Measurements from ENCODE around the gene CNTNAP2. TPM values are rescaled to one million over a fixed set of nuclear protein-coding genes. Genes with fewer than 3 reads are reported as not detected.

The CNTNAP2 gene
- total and polyA plus RNA-seq, 2 donors (not counting 1 experiment from before 2014, with no cell fraction given), result not detected

DNA sequence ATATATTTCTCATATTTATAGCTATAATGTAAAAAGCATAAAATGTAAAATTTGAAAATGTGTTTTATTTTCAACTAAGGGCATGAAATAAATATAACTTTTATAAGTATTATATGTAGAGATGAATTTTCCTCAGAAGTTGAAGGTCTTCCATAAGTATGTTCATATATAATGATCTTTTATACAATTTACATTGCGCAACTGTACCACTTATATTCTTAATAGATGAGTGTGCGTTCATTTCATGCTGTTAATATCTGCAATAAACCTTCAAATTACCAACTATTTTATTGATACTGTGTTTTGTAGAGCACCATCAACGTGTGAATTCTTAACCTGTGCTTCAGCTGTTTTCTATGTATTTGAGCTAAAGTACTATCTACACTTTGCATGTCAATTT is 285.3 kb downstream of the CNTNAP2 start:
- no peaks in the 10 kb centered on the region for H3K9me3 ChIP-seq (ENCODE audit: control insufficient read depth, insufficient read depth, low read depth, low read length)
- H3K27ac ChIP-seq (ENCODE audit: insufficient read depth, low read length), result no peak overlapping the region
- DNase-seq (ENCODE audit: low read depth in 2 of 2), result no peak
- H4K20me1 ChIP-seq (ENCODE audit: control insufficient read depth, extremely low read depth, insufficient read depth, low read length), result no peaks in the 10 kb centered on the region
- TF ChIP-seq CTCF (conservative IDR thresholded peaks at IDR 0.05 in 1 of 2, IDR thresholded peaks at IDR 0.05 in 1 of 2; ENCODE audit: low read depth in 1 of 2, low read length in 2 of 2) (no peak), EZH2 (IDR thresholded peaks at IDR 0.05; ENCODE audit: low read length, missing control alignments) (no peak)
- H2AFZ ChIP-seq (ENCODE audit: low read length), result no peak overlapping the region
- no peaks in the 10 kb centered on the region for H3K36me3 ChIP-seq (ENCODE audit: control insufficient read depth, insufficient read depth, low read length)
- no peak overlapping the region for H3K4me3 ChIP-seq (replicated peaks in 1 of 4; ENCODE audit: control extremely low read depth in 1 of 4, insufficient read depth in 1 of 4, low read depth in 3 of 4, low read length in 4 of 4)
- no peaks in the 10 kb centered on the region for H3K4me1 ChIP-seq (ENCODE audit: control insufficient read depth, extremely low read depth, insufficient read depth, low read length)
- H3K9ac ChIP-seq (ENCODE audit: insufficient read depth, low read length), result no peak overlapping the region
- H3K4me2 ChIP-seq (ENCODE audit: extremely low read depth, insufficient read depth, low read length), result no peak overlapping the region
- no peaks in the 10 kb centered on the region for H3K79me2 ChIP-seq (ENCODE audit: control insufficient read depth, insufficient read depth, low read length)
- H3K27me3 ChIP-seq (ENCODE audit: control insufficient read depth, insufficient read depth, low read length), result no peaks in the 10 kb centered on the region

DNA sequence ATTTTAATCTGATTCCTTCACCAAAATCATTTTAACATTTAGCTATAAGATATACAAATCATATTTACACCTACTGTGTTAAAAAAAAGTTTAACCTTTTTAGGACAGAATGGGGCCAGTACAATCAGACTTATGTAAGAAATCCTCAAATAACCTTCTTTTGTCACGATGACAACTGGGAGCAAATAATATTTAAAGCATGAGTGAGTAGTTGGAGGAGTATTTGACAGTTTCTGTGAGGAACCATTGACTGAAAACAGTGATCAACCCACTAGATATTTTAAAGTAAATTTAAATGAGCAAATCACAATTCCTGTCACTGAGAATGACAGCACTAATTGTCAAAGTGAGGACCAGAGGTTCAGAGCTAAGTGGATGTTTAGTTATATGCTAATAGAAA is 289.1 kb downstream of the CNTNAP2 start:
- TF ChIP-seq EZH2 (IDR thresholded peaks at IDR 0.05; ENCODE audit: low read length, missing control alignments) (no peak), CTCF (conservative IDR thresholded peaks at IDR 0.05 in 1 of 2, IDR thresholded peaks at IDR 0.05 in 1 of 2; ENCODE audit: low read depth in 1 of 2, low read length in 2 of 2) (no peak)
- no peak for DNase-seq (ENCODE audit: low read depth in 2 of 2)
- H3K9me3 ChIP-seq (ENCODE audit: control insufficient read depth, insufficient read depth, low read depth, low read length), result no peaks in the 10 kb centered on the region
- H3K4me1 ChIP-seq (ENCODE audit: control insufficient read depth, extremely low read depth, insufficient read depth, low read length), result no peaks in the 10 kb centered on the region
- no peaks in the 10 kb centered on the region for H4K20me1 ChIP-seq (ENCODE audit: control insufficient read depth, extremely low read depth, insufficient read depth, low read length)
- no peaks in the 10 kb centered on the region for H3K36me3 ChIP-seq (ENCODE audit: control insufficient read depth, insufficient read depth, low read length)
- no peak overlapping the region for H3K4me3 ChIP-seq (replicated peaks in 1 of 4; ENCODE audit: control extremely low read depth in 1 of 4, insufficient read depth in 1 of 4, low read depth in 3 of 4, low read length in 4 of 4)
- H3K79me2 ChIP-seq (ENCODE audit: control insufficient read depth, insufficient read depth, low read length), result no peaks in the 10 kb centered on the region
- H3K27me3 ChIP-seq (ENCODE audit: control insufficient read depth, insufficient read depth, low read length), result no peaks in the 10 kb centered on the region
- H3K27ac ChIP-seq (ENCODE audit: insufficient read depth, low read length), result no peak overlapping the region
- H3K4me2 ChIP-seq (ENCODE audit: extremely low read depth, insufficient read depth, low read length), result no peak overlapping the region
- no peak overlapping the region for H2AFZ ChIP-seq (ENCODE audit: low read length)
- no peak overlapping the region for H3K9ac ChIP-seq (ENCODE audit: insufficient read depth, low read length)

DNA sequence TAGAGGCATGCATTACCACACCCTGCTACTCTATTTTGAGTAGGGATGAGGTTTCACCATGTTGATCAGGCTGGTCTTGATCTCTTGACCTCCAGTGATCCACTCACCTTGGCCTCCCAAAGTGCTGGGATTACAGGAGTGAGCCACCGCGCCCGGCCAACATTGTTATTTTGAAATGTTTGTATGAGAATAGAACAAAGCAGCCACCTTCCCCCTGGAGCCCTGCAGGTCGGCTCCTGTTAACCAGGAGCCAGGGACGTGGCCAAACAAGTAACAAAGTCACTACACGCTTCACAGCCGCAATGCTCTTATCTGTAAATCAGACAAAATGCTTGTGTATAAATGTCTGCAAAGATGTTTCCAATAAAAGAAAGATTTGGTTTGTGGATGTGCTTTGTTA is 295.4 kb downstream of the CNTNAP2 start:
- Histone ChIP-seq H3K4me2 (ENCODE audit: extremely low read depth, insufficient read depth, low read length) (no peak overlapping the region), H3K27me3 (ENCODE audit: control insufficient read depth, insufficient read depth, low read length) (no peaks in the 10 kb centered on the region), H2AFZ (ENCODE audit: low read length) (no peak overlapping the region), H3K9me3 (ENCODE audit: control insufficient read depth, insufficient read depth, low read depth, low read length) (no peaks in the 10 kb centered on the region), H3K27ac (ENCODE audit: insufficient read depth, low read length) (no peak overlapping the region), H3K79me2 (ENCODE audit: control insufficient read depth, insufficient read depth, low read length) (no peaks in the 10 kb centered on the region), H3K9ac (ENCODE audit: insufficient read depth, low read length) (no peak overlapping the region), H4K20me1 (ENCODE audit: control insufficient read depth, extremely low read depth, insufficient read depth, low read length) (no peaks in the 10 kb centered on the region), H3K4me3 (replicated peaks in 1 of 4; ENCODE audit: control extremely low read depth in 1 of 4, insufficient read depth in 1 of 4, low read depth in 3 of 4, low read length in 4 of 4) (no peak overlapping the region), H3K4me1 (ENCODE audit: control insufficient read depth, extremely low read depth, insufficient read depth, low read length) (no peaks in the 10 kb centered on the region), H3K36me3 (ENCODE audit: control insufficient read depth, insufficient read depth, low read length) (no peaks in the 10 kb centered on the region)
- DNase-seq (ENCODE audit: low read depth in 2 of 2), result no peak
- TF ChIP-seq EZH2 (IDR thresholded peaks at IDR 0.05; ENCODE audit: low read length, missing control alignments), result no peak
- TF ChIP-seq CTCF (conservative IDR thresholded peaks at IDR 0.05 in 1 of 2, IDR thresholded peaks at IDR 0.05 in 1 of 2; ENCODE audit: low read depth in 1 of 2, low read length in 2 of 2), result no peak

Measured in fibroblast of lung (primary cell).